Pulmonary artery endothelial cell (primary cell): ENCODE measurements around the gene EFL1. TPM values are rescaled to one million over a fixed set of nuclear protein-coding genes. Genes with fewer than 3 reads are reported as not detected.
"Not testable (repeated sequence)": the region's sequence is repeated elsewhere in the genome, so short reads cannot be mapped to it uniquely, and the experiment has no call there.

Source experiments
- DNase-seq: peaks from one replicate; pipeline ENCODE4 v3.0.0-alpha.2; 2011; ENCODE audit warnings: low read depth, low spot score
- total RNA-seq: library from RNA; depleted of rRNA; stranded (reverse); fragments of >200 nt; gene quantifications from 2 replicates; pipeline ENCODE4 v1.2.3, GENCODE V29; 2014

Gene EFL1
- total RNA-seq, 1 donor from 2014 or later = 30.3 TPM

- peak; percentile 29 for DNase-seq
Measured at GRCh38 chr15:82197733-82198594, 64.6 kb downstream of the EFL1 start.

GRCh38 chr15:82196353-82196752 lies 66.2 kb downstream of the EFL1 start:
- DNase-seq = no peak

DNA sequence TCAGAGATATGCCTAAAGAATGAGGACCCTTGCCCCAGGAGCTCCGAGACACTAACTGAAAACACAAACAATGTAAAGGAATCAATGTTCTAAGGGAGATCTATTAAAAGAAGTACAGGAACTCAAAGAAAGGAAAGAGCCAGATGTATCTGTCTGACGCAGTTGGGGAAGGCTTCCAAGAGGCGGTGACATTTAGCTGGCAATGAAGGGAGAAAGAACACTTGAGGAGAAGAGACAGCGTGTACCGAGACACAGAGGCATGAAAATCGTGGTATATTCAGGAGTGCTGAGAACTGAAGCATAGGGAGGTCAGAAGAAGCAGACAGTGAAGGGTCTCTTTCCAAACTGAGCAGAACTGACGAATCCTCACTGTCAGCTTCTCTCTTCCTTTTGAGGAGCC lies 66.7 kb downstream of the EFL1 start:
- DNase-seq = not testable (repeated sequence)

- not testable (repeated sequence) for DNase-seq
Measured at GRCh38 chr15:82194488-82194887, 68.0 kb downstream of the EFL1 start.

- DNase-seq = not testable (repeated sequence)
Measured at GRCh38 chr15:82193435-82193834, 69.1 kb downstream of the EFL1 start.

DNA sequence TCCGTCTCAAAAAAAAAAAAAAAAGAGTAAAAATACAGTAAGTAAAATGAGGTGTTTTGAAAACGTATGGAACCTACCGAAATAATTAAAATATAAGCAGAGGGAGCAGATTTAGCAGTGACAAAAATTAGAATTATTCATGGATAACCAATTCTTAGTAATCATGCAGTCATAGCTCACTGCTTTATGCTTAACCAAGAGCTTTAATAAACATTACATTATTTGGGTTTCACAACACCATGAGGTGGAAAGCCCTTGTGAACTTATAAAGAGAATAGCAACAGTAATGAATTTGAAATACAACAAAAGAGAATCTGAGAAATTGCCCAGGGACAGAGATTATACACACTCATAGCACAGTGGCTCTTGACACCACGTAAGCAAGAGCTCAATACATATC lies 70.1 kb downstream of the EFL1 start:
- not testable (repeated sequence) for DNase-seq

- no peak for DNase-seq
Measured at GRCh38 chr15:82186719-82187406, 75.7 kb downstream of the EFL1 start.

- no peak for DNase-seq
Measured at GRCh38 chr15:82186161-82186560, 76.4 kb downstream of the EFL1 start.

GRCh38 chr15:82184776-82185175 lies 77.8 kb downstream of the EFL1 start:
- DNase-seq = no peak

- no peak for DNase-seq
Measured at GRCh38 chr15:82184355-82184754, 78.2 kb downstream of the EFL1 start.

- no peak for DNase-seq
Measured at GRCh38 chr15:82183121-82184031, 79.2 kb downstream of the EFL1 start.

DNA sequence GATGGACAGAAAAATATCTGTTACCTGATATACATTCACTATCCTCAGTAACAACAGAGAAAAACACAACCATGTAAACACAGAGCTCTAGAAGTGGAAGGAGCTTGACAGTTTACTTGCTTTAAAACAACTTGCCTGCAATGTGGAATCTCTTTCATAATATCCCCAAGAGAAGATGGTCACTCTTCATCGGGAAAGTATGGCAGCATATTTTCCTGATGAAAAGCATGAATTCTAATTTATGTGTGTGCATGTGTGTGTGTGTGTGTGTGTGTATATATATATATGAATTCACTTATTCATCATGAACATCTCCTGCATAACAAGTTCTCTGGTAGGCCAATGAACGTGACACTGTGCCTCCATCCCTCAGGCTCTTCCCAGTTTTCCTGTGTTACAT lies 81.2 kb downstream of the EFL1 start:
- DNase-seq = no peak

DNA sequence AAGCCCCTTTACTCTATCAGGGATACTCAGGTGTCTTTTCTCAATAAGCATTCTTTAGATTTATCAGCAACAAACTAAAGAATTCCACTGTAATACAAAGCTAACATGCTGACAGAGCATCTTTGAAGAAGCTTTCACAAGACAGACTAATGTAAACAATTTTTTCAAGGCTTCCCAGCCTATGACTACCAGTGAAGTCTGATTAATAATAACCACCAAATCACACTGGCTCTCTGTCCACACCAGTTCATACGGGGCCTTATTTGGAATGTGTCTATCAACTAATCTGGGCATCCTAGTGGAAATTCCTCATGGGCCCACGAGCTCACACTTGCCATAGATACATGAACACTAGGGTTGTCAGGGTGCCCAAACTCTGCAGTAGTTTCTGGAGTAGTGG lies 84.5 kb downstream of the EFL1 start:
- no peak for DNase-seq

- DNase-seq = no peak
Measured at GRCh38 chr15:82177291-82178010, 85.1 kb downstream of the EFL1 start.

- DNase-seq = no peak
Measured at GRCh38 chr15:82176542-82176941, 86.0 kb downstream of the EFL1 start.

DNA sequence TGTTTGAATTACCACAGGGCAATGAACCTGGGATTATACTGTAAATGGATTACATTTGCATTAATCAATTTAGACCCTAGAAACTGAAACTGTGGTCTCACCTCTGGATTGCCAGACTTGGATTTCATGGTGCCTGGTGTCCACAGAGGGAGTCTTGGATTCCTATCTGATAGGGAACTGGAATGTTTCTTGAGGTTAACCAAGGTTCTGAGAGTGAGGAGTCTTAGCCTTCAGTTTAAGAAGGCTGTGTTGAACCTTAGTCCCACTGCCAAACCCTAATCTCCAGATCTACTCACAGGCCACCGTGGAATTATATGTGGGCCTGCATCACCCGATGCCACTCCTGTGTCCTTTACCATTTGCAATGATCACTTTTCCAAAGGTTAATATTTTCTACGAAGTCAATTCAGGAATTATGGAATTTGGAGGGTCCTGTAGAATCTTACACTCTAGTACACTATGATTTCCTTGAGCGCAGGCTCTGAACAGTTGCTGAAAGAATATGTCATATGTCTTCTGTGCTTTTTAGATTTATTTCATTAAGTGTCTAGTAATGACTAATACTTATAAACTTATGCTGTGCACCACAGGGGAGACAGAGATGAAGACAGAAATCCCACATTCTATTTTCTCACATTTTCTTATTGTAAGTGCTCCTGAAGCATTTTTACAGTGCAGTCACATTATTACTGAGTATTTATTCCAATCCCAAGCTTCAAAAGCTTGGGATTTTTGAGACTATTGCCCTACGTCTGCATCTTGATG lies 87.9 kb downstream of the EFL1 start:
- no peak for DNase-seq

- DNase-seq = no peak
Measured at GRCh38 chr15:82173108-82173507, 89.4 kb downstream of the EFL1 start.

DNA sequence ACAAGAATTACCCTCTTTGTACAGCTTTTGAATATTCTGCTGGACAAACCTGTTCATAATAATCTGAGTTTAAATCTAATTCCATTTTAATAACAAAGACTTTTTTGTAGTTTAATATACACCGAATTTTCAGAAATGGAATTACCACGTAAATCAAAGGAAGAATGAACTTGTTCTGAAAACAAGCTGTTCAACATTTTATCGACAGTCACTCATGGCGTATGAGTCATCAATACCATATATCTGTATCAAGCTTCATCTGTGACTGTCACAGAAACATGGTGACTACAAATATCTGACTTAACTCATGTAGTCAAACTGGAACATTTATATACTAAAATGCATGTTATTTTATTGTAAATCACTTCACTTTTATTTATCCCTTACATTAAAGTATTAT lies 90.0 kb downstream of the EFL1 start:
- no peak for DNase-seq

DNA sequence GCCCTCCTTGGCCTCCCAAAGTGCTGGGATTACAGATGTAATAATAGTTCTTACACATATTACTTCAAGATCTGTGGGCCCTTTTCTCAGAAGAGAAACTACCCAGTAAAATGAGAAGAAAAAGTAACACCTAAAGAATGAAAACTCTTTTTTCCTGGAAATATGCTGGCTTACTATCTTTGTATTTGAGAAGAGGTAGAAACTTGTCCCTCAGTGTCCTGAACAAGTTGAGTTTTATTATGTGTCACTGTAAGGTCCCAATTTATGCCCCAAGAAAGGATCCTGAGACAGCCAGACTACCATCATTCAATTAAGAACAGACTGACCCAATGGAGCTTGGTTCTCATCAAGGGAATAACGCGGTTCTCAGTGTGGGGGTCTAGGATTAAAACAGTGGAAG lies 93.8 kb downstream of the EFL1 start:
- DNase-seq = no peak

- DNase-seq = no peak
Measured at GRCh38 chr15:82168296-82168695, 94.2 kb downstream of the EFL1 start.
